Skeletal muscle tissue (tissue), 5 donors: ENCODE measurements around the gene TOP2A. TPM values are rescaled to one million over a fixed set of nuclear protein-coding genes. Genes with fewer than 3 reads are reported as not detected.

ENCODE experiments used
- H3K27ac ChIP-seq: one replicate; pipeline ENCODE4 v1.7.0; 2013; ENCODE audit warnings: mild to moderate bottlenecking, low read depth, low read length, inconsistent platforms
- H3K27me3 ChIP-seq, 3 donors: one replicate each; pipeline ENCODE4 v1.7.0; 2013; ENCODE audit warnings: low read length in 3 of 3; ENCODE audit not compliant: control insufficient read depth in 3 of 3, insufficient read depth in 3 of 3
- H3K36me3 ChIP-seq, 3 donors: one replicate each; pipeline ENCODE4 v1.7.0; 2013; ENCODE audit warnings: low read length in 3 of 3; ENCODE audit not compliant: control insufficient read depth in 3 of 3, insufficient read depth in 3 of 3
- H3K4me1 ChIP-seq, 3 donors: one replicate each; pipeline ENCODE4 v1.7.0; 2013; ENCODE audit warnings: low read length in 3 of 3, mild to moderate bottlenecking in 3 of 3; ENCODE audit not compliant: control insufficient read depth in 3 of 3, insufficient read depth in 3 of 3
- H3K4me3 ChIP-seq, 3 donors: one replicate each; pipeline ENCODE4 v1.7.0; 2013; ENCODE audit warnings: low read length in 3 of 3
- H3K9ac ChIP-seq, 3 donors: one replicate each; pipeline ENCODE4 v1.7.0; 2013; ENCODE audit warnings: low read length in 3 of 3, mild to moderate bottlenecking in 3 of 3, moderate library complexity in 2 of 3, low read depth in 1 of 3
- H3K9me3 ChIP-seq, 3 donors: one replicate each; pipeline ENCODE4 v1.7.0; 2013; ENCODE audit warnings: low read length in 3 of 3; ENCODE audit not compliant: control insufficient read depth in 3 of 3
- small RNA-seq: library from RNA; depleted of rRNA; stranded (forward); fragments of <200 nt; gene quantifications from one replicate; pipeline ENCODE3, GENCODE V24; 2014
- total RNA-seq: library from RNA; depleted of rRNA; stranded (reverse); fragments of >200 nt; gene quantifications from one replicate; pipeline ENCODE4 v1.2.3, GENCODE V29; 2014
- donor health status: Osteomylitis.

Gene TOP2A
- total RNA-seq, 1 donor from 2014 or later: 21.4 TPM

- Histone ChIP-seq H3K36me3 (peaks cover 0 to 2% (median 0%) of the 10 kb centered on the region in 3 donors), H3K4me1 (peaks cover 80 to 88% (median 81%) of the 10 kb centered on the region in 3 donors), H3K9ac (peak overlapping the region; percentile 86 to 87 (median 86)), H3K27ac (peak overlapping the region; percentile 95), H3K4me3 (peak overlapping the region; percentile 79 to 87 (median 85)), H3K9me3 (no peaks in the 10 kb centered on the region), H3K27me3 (no peaks in the 10 kb centered on the region)
Observed at GRCh38 chr17:40341808-40342503, 75.7 kb downstream of the TOP2A start.

GRCh38 chr17:40340880-40341807 is 76.6 kb downstream of the TOP2A start:
- H3K4me1 ChIP-seq: peaks cover 74 to 83% (median 74%) of the 10 kb centered on the region in 3 donors

GRCh38 chr17:40340327-40340726 is 77.4 kb downstream of the TOP2A start:
- H3K27ac ChIP-seq: peak overlapping the region; percentile 95
- H3K4me1 ChIP-seq: peaks cover 72 to 83% (median 72%) of the 10 kb centered on the region in 3 donors
- peaks cover 0 to 2% (median 0%) of the 10 kb centered on the region in 3 donors for H3K36me3 ChIP-seq
- H3K27me3 ChIP-seq: no peaks in the 10 kb centered on the region
- no peaks in the 10 kb centered on the region for H3K9me3 ChIP-seq
- peak overlapping the region in 1 of 3 donors; percentile 78 for H3K4me3 ChIP-seq
- H3K9ac ChIP-seq: peak overlapping the region in 1 of 3 donors; percentile 87

More at GRCh38 chr17:40340880-40341807, 76.6 kb downstream of the TOP2A start:
- Histone ChIP-seq H3K36me3 (peaks cover 0 to 2% (median 0%) of the 10 kb centered on the region in 3 donors), H3K27ac (peak overlapping the region; percentile 95), H3K9ac (peak overlapping the region; percentile 86 to 87 (median 86)), H3K27me3 (no peaks in the 10 kb centered on the region), H3K4me3 (peak overlapping the region; percentile 78 to 87 (median 79)), H3K9me3 (no peaks in the 10 kb centered on the region)

- H3K9ac ChIP-seq: peak overlapping the region in 1 of 3 donors; percentile 74
- H3K4me1 ChIP-seq: peaks cover 72 to 83% (median 73%) of the 10 kb centered on the region in 3 donors
- peak overlapping the region; percentile 55 for H3K27ac ChIP-seq
Observed at GRCh38 chr17:40338941-40339649, 78.6 kb downstream of the TOP2A start.

More at GRCh38 chr17:40338941-40339649, 78.6 kb downstream of the TOP2A start:
- no peaks in the 10 kb centered on the region for H3K9me3 ChIP-seq
- H3K27me3 ChIP-seq: no peaks in the 10 kb centered on the region
- no peak overlapping the region for H3K4me3 ChIP-seq
- peaks cover 0 to 2% (median under 1%) of the 10 kb centered on the region in 3 donors for H3K36me3 ChIP-seq

Small RNA genes within 50 kb of the gene (small RNA-seq; reads per million reads assigned to genes)
- gene RF00019 (not detected), gene RNA5SP441 (not detected)

Other genes starting within 250 kb of the TOP2A start
- gene RAPGEFL1, start 240.4 kb downstream of the TOP2A start, total RNA-seq: 1.0 TPM
- gene WIPF2, start 198.6 kb downstream of the TOP2A start, total RNA-seq: 5.7 TPM
- 4.2 TPM for gene CDC6, start 130.0 kb downstream of the TOP2A start, total RNA-seq
- 17.2 TPM for gene RARA, start 108.7 kb downstream of the TOP2A start, total RNA-seq
- 0.52 TPM for gene GJD3, start 53.2 kb downstream of the TOP2A start, total RNA-seq
- 76.2 TPM for gene IGFBP4, start 25.6 kb upstream of the TOP2A start, total RNA-seq
- gene TNS4, start 83.7 kb upstream of the TOP2A start, total RNA-seq: not detected
- gene CCR7, start 147.6 kb upstream of the TOP2A start, total RNA-seq: 1.0 TPM
- 66.3 TPM for gene SMARCE1, start 229.9 kb upstream of the TOP2A start, total RNA-seq
- gene KRT222, start 247.3 kb upstream of the TOP2A start, total RNA-seq: 0.52 TPM